ENCODE data around the gene DGKB. TPM values are rescaled to one million over a fixed set of nuclear protein-coding genes. Genes with fewer than 3 reads are reported as not detected.
"Not testable (repeated sequence)": the region's sequence is repeated elsewhere in the genome, so short reads cannot be mapped to it uniquely, and the experiment has no call there.

DGKB gene
- polyA plus RNA-seq, 1 of the 3 experiments (the other 2 are of a cell fraction): 2.1 TPM

GRCh38 chr7:14286036-14286435 is 616.5 kb downstream of the DGKB start:
- H2AFZ ChIP-seq (ENCODE audit: low read depth): no peak overlapping the region
- no peaks in the 10 kb centered on the region for H4K20me1 ChIP-seq (ENCODE audit: insufficient read depth)
- no peak overlapping the region for H3K27ac ChIP-seq (ENCODE audit: low read depth in 2 of 2, low read length in 1 of 2)
- no peak overlapping the region for H3K4me3 ChIP-seq (ENCODE audit: low read depth in 2 of 2, low read length in 1 of 2)
- WGBS (ENCODE audit: low lambda C conversion rate): 64% methylated on average over 4 of the region's 4 CpGs
- no peaks in the 10 kb centered on the region for H3K36me3 ChIP-seq (replicated peaks in 1 of 2; ENCODE audit: control insufficient read depth in 1 of 2, insufficient read depth in 2 of 2, low read length in 1 of 2)
- no peaks in the 10 kb centered on the region for H3F3A ChIP-seq (replicated peaks; ENCODE audit: insufficient read depth)
- no peak for TF ChIP-seq PBX3 (IDR thresholded peaks at IDR 0.05)
- no peak for TF ChIP-seq TEAD4 (IDR thresholded peaks at IDR 0.05; ENCODE audit: borderline replicate concordance, insufficient read depth)
- no peak for TF ChIP-seq SIN3A (IDR thresholded peaks at IDR 0.05; ENCODE audit: borderline replicate concordance, low read depth, low read length)
- no peak for TF ChIP-seq NFIC (IDR thresholded peaks at IDR 0.05; ENCODE audit: borderline replicate concordance)
- no peak for TF ChIP-seq YY1 (IDR thresholded peaks at IDR 0.05; ENCODE audit: low read depth)
- TF ChIP-seq RXRA (IDR thresholded peaks at IDR 0.05; ENCODE audit: borderline replicate concordance, low read depth): no peak
- TF ChIP-seq MXI1 (IDR thresholded peaks at IDR 0.05; ENCODE audit: low read depth, low read length): no peak
- TF ChIP-seq, protein P1, sequence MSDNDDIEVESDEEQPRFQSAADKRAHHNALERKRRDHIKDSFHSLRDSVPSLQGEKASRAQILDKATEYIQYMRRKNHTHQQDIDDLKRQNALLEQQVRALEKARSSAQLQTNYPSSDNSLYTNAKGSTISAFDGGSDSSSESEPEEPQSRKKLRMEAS (IDR thresholded peaks at IDR 0.05; ENCODE audit: low read depth): no peak
- no peak for TF ChIP-seq EP300 (IDR thresholded peaks at IDR 0.05; ENCODE audit: borderline replicate concordance in 1 of 2, low read depth in 1 of 2, low read length in 1 of 2)
- no peak for TF ChIP-seq RFX5 (IDR thresholded peaks at IDR 0.05; ENCODE audit: low read length)
- no peak for TF ChIP-seq MEF2A (IDR thresholded peaks at IDR 0.05; ENCODE audit: borderline replicate concordance, low read depth)
- no peak for TF ChIP-seq FOXJ3 (CRISPR knock-in tag; IDR thresholded peaks at IDR 0.05)
- TF ChIP-seq SMC3 (IDR thresholded peaks at IDR 0.05; ENCODE audit: low read depth, low read length): no peak
- TF ChIP-seq GATA2 (CRISPR knock-in tag; IDR thresholded peaks at IDR 0.05): no peak
- TF ChIP-seq NRF1 (IDR thresholded peaks at IDR 0.05; ENCODE audit: low read depth, low read length): no peak
- no peak for TF ChIP-seq EZH2phosphoT487 (IDR thresholded peaks at IDR 0.05; ENCODE audit: borderline replicate concordance, low read depth)
- no peak overlapping the region for H3K4me2 ChIP-seq
- no peaks in the 10 kb centered on the region for H3K27me3 ChIP-seq (ENCODE audit: insufficient read depth)
- no peaks in the 10 kb centered on the region for H3K79me2 ChIP-seq (ENCODE audit: insufficient read depth)
- ChIA-PET CTCF (no interaction called here), POLR2A (no interaction called here)
- no peak overlapping the region for H3K9ac ChIP-seq
- no peaks in the 10 kb centered on the region for H3K9me3 ChIP-seq
- DNase-seq: no peak
- no peaks in the 10 kb centered on the region; a peak in 2 of 4 replicates for H3K4me1 ChIP-seq (ENCODE audit: control insufficient read depth in 1 of 2, insufficient read depth in 2 of 2, low read depth in 1 of 2, low read length in 1 of 2)
- no peaks in the 10 kb centered on the region for H3K9me2 ChIP-seq

DNA sequence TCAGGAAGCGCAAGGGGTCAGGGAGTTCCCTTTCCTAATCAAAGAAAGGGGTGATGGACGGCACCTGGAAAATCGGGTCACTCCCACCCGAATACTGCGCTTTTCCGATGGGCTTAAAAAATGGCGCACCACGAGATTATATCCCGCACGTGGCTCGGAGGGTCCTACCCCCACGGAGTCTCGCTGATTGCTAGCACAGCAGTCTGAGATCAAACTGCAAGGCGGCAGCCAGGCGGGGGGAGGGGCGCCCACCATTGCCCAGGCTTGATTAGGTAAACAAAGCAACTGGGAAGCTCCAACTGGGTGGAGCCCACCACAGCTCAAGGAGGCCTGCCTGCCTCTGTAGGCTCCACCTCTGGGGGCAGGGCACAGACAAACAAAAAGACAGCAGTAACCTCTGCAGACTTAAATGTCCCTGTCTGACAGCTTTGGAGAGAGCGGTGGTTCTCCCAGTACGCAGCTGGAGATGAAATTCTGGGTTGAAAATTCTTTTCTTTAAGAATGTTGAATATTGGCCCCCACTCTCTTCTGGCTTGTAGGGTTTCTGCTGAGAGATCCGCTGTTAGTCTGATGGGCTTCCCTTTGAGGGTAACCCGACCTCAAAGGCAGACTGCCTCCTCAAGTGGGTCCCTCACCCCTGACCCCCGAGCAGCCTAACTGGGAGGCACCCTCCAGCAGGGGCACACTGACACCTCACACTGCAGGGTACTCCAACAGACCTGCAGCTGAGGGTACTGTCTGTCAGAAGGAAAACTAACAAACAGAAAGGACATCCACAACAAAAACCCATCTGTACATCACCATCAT is 623.3 kb downstream of the DGKB start:
- H3K4me1 ChIP-seq (ENCODE audit: control insufficient read depth in 1 of 2, insufficient read depth in 2 of 2, low read depth in 1 of 2, low read length in 1 of 2); H3K4me3 ChIP-seq (ENCODE audit: low read depth in 2 of 2, low read length in 1 of 2); H3K4me2 ChIP-seq; POLR2A ChIA-PET; H3K36me3 ChIP-seq (replicated peaks in 1 of 2; ENCODE audit: control insufficient read depth in 1 of 2, insufficient read depth in 2 of 2, low read length in 1 of 2); H3K79me2 ChIP-seq (ENCODE audit: insufficient read depth); H3K27ac ChIP-seq (ENCODE audit: low read depth in 2 of 2, low read length in 1 of 2); H3K9ac ChIP-seq; H3K9me3 ChIP-seq; H4K20me1 ChIP-seq (ENCODE audit: insufficient read depth); H3K9me2 ChIP-seq; DNase-seq; CTCF ChIA-PET; H3K27me3 ChIP-seq (ENCODE audit: insufficient read depth); H3F3A ChIP-seq (replicated peaks; ENCODE audit: insufficient read depth); H2AFZ ChIP-seq (ENCODE audit: low read depth): not testable (repeated sequence)
- WGBS (ENCODE audit: low lambda C conversion rate): 76% methylated on average over 21 of the region's 21 CpGs

All from SK-N-SH (cell line).